Upper lobe of right lung (tissue), 1 donor: ENCODE results near the gene PPIF. TPM values are rescaled to one million over a fixed set of nuclear protein-coding genes. Genes with fewer than 3 reads are reported as not detected.

Source experiments
- ATAC-seq: fragments of 200-7000 bp; cut with Tn5 transposase; one replicate; pipeline ENCODE4 v1.9.1; 2020; ENCODE audit warnings: mild to moderate bottlenecking, moderate library complexity
- DNase-seq: peaks from one replicate; pipeline ENCODE4 v3.0.0-alpha.2; 2020
- H3K27ac ChIP-seq: fragments of 200-600 bp; one replicate; pipeline ENCODE4 v1.8.0; 2022
- H3K27me3 ChIP-seq: fragments of 200-600 bp; one replicate; pipeline ENCODE4 v1.8.0; 2022; ENCODE audit warnings: mild to moderate bottlenecking
- H3K36me3 ChIP-seq: fragments of 200-600 bp; one replicate; pipeline ENCODE4 v1.8.0; 2022
- H3K4me1 ChIP-seq: fragments of 200-600 bp; one replicate; pipeline ENCODE4 v1.8.0; 2022
- H3K4me3 ChIP-seq: fragments of 200-600 bp; one replicate; pipeline ENCODE4 v1.8.0; 2022; ENCODE audit warnings: mild to moderate bottlenecking
- H3K9me3 ChIP-seq: fragments of 200-600 bp; one replicate; pipeline ENCODE4 v1.8.0; 2022
- CTCF ChIP-seq: fragments of 200-600 bp; IDR thresholded peaks from one replicate; pipeline ENCODE4 v1.8.0; 2022; ENCODE audit warnings: antibody characterized with exemption
- intact Hi-C: fragments of 100-400 bp; cut with DNase I; formaldehyde crosslinking; loops from one replicate; pipeline ENCODE4 v1.11.0; 2022
- total RNA-seq: library from RNA; stranded (reverse); fragmentation: NEBNext Ultra II Directional; extraction: Animal tissue kit (Norgen Biotek cat#: 25700); gene quantifications from one replicate; pipeline ENCODE4 v1.2.1, GENCODE V29; 2021
- donor health status: DM: no; HTN: yes; CAD: no; lungs with severe emphysema.

Gene PPIF
- total RNA-seq, 1 donor from 2014 or later, result 30.7 TPM

- intact Hi-C loops, result no loop called here
- ATAC-seq, result no peak
- H3K36me3 ChIP-seq, result peaks cover 100% of the 10 kb centered on the region
- no peak for DNase-seq
- no peaks in the 10 kb centered on the region for H3K9me3 ChIP-seq
- H3K4me1 ChIP-seq, result no peaks in the 10 kb centered on the region
- no peak overlapping the region for H3K4me3 ChIP-seq
- H3K27ac ChIP-seq, result no peak overlapping the region
- TF ChIP-seq CTCF, result no peak
- H3K27me3 ChIP-seq, result no peaks in the 10 kb centered on the region
Observed at GRCh38 chr10:79303631-79304478, 43.4 kb upstream of the PPIF start.

GRCh38 chr10:79304479-79305087 lies 42.7 kb upstream of the PPIF start:
- Histone ChIP-seq H3K4me3 (no peak overlapping the region), H3K27me3 (no peaks in the 10 kb centered on the region), H3K9me3 (no peaks in the 10 kb centered on the region), H3K27ac (no peak overlapping the region), H3K36me3 (peaks cover 100% of the 10 kb centered on the region), H3K4me1 (no peaks in the 10 kb centered on the region)
- TF ChIP-seq CTCF, result no peak
- intact Hi-C loops, result no loop called here
- DNase-seq (no peak), ATAC-seq (no peak)

GRCh38 chr10:79305515-79305914 lies 41.8 kb upstream of the PPIF start:
- H3K27ac ChIP-seq, result no peak overlapping the region
- H3K27me3 ChIP-seq, result no peaks in the 10 kb centered on the region
- no peak for TF ChIP-seq CTCF
- H3K9me3 ChIP-seq, result no peaks in the 10 kb centered on the region
- DNase-seq (no peak), ATAC-seq (no peak)
- intact Hi-C loops, result no loop called here
- H3K36me3 ChIP-seq, result peaks cover 100% of the 10 kb centered on the region
- no peak overlapping the region for H3K4me3 ChIP-seq
- H3K4me1 ChIP-seq, result no peaks in the 10 kb centered on the region

- Histone ChIP-seq H3K9me3 (no peaks in the 10 kb centered on the region), H3K27me3 (no peaks in the 10 kb centered on the region), H3K4me3 (no peak overlapping the region), H3K4me1 (no peaks in the 10 kb centered on the region), H3K27ac (no peak overlapping the region), H3K36me3 (peaks cover 100% of the 10 kb centered on the region)
- intact Hi-C loops, result no loop called here
- DNase-seq (no peak), ATAC-seq (no peak)
- no peak for TF ChIP-seq CTCF
Observed at GRCh38 chr10:79305988-79306387, 41.3 kb upstream of the PPIF start.

GRCh38 chr10:79306644-79307220 lies 40.5 kb upstream of the PPIF start:
- TF ChIP-seq CTCF, result no peak

More at GRCh38 chr10:79306644-79307220, 40.5 kb upstream of the PPIF start:
- DNase-seq, result no peak
- peaks cover 94% of the 10 kb centered on the region for H3K36me3 ChIP-seq
- no peaks in the 10 kb centered on the region for H3K9me3 ChIP-seq
- intact Hi-C loops, result no loop called here
- H3K4me3 ChIP-seq, result no peak overlapping the region
- no peaks in the 10 kb centered on the region for H3K4me1 ChIP-seq
- H3K27ac ChIP-seq, result no peak overlapping the region
- no peaks in the 10 kb centered on the region for H3K27me3 ChIP-seq
- ATAC-seq, result no peak
